HuH-7 (cell line): ENCODE data around the gene ICAM4.
"Not testable (repeated sequence)": the region's sequence is repeated elsewhere in the genome, so short reads cannot be mapped to it uniquely, and the experiment has no call there.

Experiments used
- DNase-seq: peaks from one replicate; pipeline ENCODE4 v3.0.0; 2011; ENCODE audit warnings: low spot score

Gene ICAM4

DNA sequence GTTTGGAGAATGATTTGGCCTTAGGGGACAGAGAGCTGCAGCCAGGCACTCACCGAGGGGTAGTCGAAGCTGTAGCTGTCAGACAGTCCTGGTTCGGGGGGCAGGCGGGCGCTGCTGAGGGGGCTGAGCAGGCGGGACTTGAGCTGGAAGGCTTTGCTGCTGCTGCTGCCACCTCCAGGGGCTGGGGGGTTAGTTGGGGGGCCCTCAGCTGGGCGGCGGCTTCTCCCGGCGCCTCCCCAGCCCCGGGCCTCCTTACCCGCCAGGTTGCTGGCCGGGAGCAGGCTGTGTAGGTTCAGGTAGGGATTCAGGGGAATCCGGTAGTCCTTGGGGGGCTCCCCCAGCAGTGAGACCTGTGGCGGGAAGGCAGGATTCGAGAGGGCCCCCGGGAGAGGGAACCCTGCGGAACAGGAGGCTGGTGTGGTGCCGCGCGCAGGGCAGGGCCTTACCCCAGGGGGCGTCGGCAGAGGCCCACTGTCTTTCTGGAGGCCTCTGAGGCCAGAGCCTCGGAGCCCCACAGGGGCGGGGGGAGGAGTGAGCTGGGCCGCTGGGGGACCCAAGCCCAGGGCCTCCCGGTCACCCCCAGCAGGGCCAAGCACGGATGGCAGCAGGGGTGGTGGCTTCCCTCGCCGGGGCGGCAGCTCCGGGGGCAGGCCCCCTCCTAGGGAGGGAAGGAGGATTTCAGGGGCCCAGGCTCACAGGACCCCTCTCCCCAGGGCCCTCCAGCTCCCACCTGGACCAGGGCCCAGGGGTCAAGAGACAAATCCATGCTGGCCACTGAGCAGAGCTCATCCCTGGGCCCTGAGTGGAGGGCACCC is 34.1 kb downstream of the ICAM4 start:
- no peak for DNase-seq

DNA sequence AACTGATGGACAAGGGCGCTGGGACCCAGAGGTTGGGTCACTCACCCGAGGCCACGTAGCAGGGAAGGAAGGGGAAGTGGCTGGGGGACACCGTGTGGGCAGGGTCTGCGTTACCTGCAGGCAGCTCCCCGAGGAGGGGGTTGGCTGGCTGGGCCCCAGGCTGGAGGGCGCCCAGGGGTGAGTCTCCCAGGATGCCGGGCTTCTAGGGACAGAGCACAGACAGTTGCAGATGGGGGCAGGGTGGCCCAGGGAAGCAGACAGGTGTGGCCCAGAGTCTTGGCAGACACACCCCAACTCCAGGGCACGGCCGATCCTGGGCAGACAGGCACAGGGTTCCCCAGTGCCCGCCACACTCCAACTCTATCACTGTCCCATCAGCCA is 34.7 kb downstream of the ICAM4 start:
- no peak for DNase-seq

DNA sequence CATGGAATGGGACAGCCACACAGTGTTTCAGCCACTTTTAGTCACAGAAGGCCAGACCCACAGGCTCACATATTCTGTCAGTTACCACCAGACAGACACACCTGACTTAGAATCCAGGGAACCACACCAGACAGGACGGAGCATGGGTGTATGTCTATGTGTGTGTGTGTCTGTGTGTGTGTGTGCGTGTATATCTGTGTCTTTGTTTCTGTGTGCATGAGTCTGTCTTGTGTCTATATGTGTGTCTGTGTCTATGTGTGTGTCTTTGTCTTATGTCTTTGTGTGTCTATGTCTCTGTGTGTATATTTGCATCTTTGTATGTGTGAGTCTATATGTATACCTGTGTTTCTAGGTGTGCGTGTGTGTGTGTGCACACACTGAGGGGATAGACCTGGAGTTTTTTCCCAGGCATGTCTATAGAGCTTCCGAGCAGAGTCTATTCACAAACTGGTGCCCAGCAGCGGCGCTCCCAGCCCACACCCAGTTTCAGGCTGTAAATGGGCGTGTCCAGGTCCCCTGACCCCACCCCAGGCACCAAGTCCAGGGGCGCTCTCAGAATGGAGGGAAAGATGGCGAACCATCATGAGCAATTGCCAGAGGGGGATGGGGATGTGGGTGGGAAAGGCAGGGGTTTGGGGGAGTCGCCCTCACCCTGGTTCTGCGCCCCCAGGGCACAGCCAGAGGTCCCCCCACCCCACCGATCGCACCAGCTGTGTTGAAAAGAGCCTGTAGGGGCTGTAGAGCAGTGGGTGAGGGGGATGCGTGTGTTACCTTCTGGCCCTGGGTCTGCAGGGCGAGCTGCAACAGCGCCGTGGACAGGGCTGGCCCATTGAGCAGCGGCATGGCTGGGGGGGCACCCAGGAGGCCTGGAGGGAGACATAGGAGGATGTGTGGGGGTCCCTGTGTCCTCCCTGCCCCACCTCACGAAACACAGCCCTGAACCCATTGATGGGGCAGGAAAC is 35.4 kb downstream of the ICAM4 start:
- DNase-seq, result no peak

DNA sequence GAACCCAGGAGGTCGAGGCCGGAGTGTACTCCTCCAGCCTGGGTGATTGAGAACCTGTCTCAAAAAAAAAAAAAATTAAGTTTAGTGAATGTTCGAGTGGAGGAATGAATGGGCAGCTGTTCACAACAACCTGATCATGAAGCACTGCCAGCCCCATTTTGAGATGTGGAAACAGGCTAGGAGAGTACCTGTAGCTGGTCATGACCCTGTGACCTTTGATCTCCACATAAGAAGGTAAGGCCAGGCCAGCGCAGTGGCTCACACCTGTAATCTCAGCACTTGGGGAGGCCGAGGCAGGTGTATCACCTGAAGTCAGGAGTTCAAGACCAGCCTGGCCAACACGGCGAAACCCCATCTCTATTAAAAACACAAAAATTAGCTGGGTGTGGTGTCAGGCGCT is 39.0 kb downstream of the ICAM4 start:
- no peak for DNase-seq

DNA sequence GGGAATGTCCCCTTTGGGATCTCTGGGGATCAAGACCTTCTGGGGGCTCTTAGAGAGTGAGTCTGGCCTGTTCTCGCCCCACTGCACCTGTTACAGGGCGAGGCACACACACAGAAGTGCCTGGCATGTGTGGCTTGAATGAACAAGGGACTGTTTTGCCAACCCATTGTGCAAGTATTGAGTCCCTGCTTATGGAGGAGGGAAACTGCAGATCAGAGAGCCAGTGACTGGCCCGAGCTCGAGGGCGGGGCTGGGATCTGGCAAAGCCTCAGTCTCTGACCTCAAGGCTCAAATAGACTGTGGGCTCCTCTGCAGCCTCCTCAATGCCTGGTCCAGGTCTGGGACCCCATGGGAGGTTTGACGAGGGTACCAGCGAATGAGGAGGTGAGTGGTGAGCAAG is 41.0 kb downstream of the ICAM4 start:
- DNase-seq, result no peak

DNA sequence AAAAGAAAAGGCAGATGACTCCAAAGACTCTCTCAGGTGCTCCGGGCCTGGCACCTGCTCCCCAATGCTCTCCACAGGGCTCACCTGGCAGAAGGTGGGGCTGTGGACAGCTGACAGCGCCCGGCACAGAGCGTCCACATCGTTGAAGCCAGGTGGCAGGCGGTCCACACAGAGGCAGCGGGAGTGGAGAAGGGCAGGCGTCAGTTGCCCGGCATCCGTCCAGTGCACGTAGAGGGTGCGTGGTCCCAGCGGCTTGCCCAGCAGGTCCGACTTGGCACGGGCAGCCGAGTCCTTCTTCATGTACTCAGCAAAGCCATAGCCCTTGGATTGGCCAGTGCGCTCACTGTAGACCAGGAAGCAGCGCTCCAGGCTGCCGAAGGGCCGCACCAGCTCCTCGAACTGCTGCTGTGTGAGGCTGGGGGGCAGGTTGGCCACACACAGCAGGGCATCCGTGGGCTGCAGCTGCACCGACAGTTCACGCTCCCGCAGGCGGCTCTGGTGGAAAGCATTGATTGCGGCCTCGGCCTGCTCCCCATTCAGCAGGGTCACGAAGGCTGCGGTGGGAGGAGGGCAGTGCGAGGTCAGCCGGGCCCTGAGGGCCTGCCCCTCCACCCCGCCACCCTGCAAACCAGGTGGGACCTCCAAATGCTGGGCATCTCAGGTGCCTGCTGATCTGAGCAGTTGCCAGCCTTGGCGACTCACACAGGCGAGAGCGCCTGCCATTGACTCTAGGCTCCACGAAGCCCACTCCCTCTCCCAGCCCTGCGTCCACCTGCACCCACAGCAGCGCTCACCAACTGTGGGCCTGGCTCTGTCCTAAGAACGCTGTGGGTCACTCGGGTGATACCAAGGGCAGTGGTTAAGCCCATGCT is 42.0 kb downstream of the ICAM4 start:
- no peak for DNase-seq

DNA sequence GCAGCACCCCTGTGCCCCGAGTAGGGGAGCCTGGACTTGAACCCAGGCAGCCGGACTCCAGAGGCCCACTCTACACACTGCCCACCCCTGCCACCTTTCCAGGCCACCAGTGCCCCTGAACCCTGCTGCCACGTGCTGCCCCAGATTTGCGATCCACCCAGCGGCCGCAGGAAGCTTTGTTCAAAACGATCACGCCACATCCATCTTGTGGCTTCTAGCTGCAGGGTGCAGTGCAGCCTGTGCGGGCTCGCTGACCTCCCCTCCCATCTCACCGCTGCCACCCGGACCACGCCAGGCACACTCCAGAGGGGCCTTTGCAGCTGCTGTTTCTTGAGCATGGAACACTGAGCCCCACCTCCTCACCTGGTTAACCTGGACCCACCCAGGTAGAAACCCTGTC is 42.8 kb downstream of the ICAM4 start:
- DNase-seq, result no peak

DNA sequence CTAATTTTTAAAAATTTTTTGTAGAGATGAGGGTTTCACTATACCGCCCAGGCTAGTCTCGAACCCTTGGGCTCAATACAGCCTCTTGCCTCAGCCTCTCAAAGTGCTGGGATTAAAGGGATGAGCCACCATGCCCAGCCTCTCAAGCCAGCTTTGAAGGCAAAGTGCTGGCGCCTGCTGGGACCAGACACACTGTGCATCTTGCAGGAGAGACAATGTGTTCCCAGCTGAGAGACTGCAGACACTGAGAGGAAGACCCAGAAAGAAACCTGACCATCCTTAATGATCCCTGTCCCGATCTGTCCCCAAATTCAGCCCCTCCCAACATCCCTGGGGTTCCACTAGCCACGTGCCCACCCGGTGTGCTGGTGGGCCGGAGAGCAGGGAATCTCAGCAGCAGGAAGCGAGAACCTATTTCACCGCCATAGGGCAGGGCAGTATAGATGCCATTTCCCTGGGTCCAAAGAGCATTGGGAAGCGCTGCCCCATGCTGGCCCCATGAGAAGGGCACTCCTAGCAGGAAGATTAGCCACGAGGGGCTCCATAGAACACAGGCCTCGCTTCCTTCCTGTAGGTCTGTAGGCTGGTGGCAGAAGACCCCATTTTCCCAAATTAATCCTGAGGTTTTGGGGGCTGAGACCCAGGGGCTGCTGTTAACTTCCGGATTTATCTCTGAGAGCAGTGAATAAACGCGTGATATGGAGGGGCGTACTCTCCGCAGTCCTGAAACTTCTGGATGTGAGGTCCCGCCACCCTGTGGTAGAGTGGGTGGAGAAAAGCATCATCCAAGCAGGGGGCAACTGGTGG is 45.6 kb downstream of the ICAM4 start:
- DNase-seq, result no peak

DNA sequence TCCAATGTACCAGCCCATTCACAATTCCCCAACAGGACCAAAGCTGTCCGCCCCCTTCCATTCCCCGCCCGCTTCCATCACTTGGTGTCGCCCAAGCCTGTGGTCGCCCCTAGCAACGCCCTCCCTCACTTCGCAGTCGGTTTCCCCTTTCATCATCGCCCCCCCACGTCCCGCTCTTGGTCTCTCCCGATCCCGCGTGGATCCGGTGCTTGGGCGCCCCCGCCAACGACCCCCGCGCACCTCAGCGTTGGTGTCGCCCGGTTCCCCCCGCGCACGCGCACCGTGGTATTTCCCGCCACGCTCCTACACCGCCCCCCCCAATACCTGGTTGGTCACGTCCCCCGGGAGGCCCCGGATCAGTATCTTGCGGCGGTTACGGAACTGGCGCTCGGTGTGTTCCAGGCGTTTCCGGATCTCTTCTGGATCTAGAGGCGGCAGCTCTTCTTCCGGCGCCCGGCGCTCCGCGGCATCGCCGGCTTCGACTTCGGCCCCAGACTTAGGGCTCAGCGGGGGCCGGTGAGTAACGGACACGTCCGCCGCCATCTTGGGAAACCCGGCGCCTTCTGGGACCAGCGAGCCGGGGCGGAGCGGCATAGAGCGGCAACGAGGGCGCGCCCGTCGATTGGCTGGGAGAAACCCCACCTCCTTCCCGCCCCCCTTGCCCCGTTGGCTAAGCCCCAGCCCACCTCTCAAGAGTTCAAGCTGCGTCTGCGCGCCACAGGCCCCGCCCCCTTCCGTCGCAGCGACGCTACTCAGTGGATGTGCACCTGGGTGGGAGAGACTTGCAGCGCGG is 46.4 kb downstream of the ICAM4 start, which contains the start of gene RAVER1:
Gene RAVER1 (minus strand): TSS at position 565 of the 793 bp plus-strand sequence. CDS start 22 bp downstream, at position 543.
- DNase-seq, result peak; percentile 96

DNA sequence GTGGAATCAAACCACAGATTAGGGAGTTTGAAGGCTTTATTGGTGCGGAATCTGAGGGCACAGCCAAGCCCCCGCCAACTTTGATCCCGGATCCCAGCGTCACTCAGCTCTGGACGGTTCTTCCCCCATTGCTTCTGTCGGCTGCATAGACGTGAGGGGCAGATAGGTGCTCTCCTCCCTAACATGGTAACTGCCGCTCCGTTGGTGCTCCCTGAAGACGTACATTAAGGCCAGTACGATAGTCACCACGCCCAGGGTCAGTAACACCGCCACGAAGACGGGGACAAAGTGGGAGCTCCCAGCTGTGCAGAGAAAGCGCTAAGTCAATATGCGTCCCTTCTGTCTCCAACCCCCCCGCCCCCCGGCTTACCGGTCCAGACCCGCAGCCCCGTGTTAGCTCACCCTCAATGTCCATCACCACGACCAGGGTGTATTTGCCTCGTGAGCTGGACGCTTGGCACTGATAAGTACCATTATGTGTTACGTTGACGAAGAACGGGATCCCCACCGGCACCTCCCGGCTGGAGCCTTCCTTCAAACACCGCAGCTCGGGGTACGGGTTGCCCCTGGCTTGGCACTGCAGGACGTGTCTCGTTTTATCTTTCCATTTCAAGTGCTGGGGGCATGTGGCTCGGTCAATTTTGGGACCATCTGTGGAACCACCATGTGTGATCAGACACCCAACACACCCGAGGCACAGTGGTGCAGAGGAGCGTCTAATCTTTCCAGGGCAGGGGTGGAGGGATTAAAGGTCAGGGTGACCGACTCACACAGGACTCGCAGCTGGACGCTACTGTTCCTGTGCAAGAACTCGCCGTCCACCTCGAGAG is 47.2 kb downstream of the ICAM4 start:
- DNase-seq, result no peak

DNA sequence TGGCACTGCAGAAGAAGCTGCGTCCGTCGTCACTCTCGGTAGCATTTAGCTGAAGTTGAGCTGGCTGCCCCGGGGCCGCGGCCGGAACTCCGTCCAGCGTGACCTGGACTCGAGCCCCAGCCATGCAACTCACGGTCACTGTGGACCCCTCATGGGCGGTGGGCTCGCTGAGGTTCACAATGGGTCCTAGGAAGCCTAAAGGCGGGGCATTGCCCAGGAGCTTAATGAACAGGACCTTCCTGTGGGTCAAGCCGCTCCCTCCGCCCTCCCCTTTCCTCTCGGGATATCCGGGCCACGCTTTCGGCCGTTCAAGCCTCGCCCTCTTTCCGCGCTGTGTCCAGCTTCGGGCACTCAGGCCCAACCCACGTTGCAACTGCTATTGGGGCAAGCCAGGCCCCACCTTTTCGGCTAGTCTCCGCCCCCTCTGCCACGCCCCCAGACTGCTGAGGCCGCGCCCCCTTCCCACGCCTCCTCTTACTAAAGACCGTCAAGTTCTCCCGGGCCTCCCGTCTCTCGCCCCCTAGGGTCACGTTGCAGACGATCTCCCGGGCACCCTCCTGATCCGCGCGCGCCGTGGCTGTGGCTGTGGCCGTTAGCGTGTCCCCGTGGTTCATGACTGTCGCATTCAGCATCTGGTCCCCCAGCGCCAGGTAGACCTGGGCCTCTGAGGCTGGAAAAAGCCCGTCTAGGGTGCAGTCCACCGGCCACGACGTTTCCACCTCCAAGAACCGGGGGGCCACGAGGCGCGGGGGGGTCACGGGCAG is 48.0 kb downstream of the ICAM4 start:
- DNase-seq, result peak; percentile 85

DNA sequence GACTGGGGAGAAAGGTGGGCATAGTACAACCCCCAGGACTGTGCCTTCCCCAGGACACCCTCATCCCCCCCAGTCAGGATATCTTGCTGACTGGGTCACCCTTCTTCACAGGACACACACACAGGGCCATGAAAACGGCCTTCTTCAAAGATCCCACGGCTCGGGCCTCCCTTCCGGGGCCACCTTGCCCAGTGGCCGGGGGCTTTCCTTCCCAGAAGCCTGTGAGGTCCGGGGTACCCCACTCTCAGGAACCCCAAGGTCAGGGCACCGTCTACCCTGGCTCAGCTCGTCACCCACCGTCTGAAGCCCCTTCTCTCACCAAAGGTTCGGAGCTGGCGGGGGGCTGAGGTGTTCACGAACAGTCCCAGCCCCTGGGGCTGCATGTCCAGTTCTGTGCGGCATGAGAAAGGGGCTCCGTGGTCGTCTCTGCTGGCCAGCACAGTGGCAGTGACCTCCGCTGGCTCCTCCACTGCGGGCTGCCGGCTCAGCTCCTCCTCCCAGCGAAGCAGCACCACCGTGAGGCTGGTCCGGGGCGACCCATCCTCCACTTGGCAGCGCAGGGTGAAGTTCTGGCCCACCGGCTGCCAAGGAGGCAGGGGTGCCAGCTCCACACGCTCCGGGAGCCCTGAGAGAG is 48.7 kb downstream of the ICAM4 start:
- DNase-seq, result no peak

DNA sequence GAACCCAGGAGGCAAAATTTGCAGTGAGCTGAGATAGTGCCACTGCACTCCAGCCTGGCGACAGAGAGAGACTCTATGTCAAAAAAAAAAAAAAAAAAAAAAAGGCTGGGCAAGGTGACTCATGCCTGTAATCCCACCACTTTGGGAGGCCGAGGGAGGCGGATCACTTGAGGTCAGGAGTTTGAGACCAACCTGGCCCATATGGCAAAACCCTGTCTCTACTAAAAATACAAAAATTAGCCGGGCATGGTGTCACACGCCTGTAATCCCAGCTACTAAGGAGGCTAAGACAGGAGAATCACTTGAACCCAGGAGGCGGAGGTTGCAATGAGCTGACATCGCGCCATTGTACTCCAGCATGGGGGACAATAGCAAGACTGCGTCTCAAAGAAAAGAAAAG is 50.0 kb downstream of the ICAM4 start:
- not testable (repeated sequence) for DNase-seq
